HG03571 (cell line): ENCODE results near the gene RAD9A.

ENCODE experiments used
- ATAC-seq: cut with Tn5 transposase; IDR thresholded peaks from one replicate; pipeline ENCODE4 v1.9.1; 2021; ENCODE audit not compliant: unreplicated experiment

RAD9A gene

GRCh38 chr11:67356864-67357561 is 34.8 kb upstream of the RAD9A start:
- no peak for ATAC-seq

- no peak for ATAC-seq
These were observed 33.7 kb upstream of the RAD9A start for GRCh38 chr11:67357831-67358670.

GRCh38 chr11:67364169-67364568 is 27.6 kb upstream of the RAD9A start:
- no peak for ATAC-seq

- no peak for ATAC-seq
These were observed 26.7 kb upstream of the RAD9A start for GRCh38 chr11:67364783-67365722.

- no peak for ATAC-seq
These were observed 25.9 kb upstream of the RAD9A start for GRCh38 chr11:67365736-67366444.

GRCh38 chr11:67366546-67366945 is 25.2 kb upstream of the RAD9A start:
- ATAC-seq = no peak

GRCh38 chr11:67366961-67367760 is 24.6 kb upstream of the RAD9A start:
- ATAC-seq = no peak

- no peak for ATAC-seq
These were observed 24.0 kb upstream of the RAD9A start for GRCh38 chr11:67367761-67368227.

GRCh38 chr11:67368621-67369020 is 23.2 kb upstream of the RAD9A start:
- ATAC-seq = peak; percentile 42

- ATAC-seq = no peak
These were observed 22.5 kb upstream of the RAD9A start for GRCh38 chr11:67369275-67369674.

- no peak for ATAC-seq
These were observed 21.9 kb upstream of the RAD9A start for GRCh38 chr11:67369801-67370284.

GRCh38 chr11:67370351-67371076 is 21.3 kb upstream of the RAD9A start:
- no peak for ATAC-seq

- ATAC-seq = no peak
These were observed 20.4 kb upstream of the RAD9A start for GRCh38 chr11:67371189-67371910.

- ATAC-seq = no peak
These were observed 19.9 kb upstream of the RAD9A start for GRCh38 chr11:67371911-67372320.

GRCh38 chr11:67372321-67372992 is 19.3 kb upstream of the RAD9A start:
- ATAC-seq = no peak

GRCh38 chr11:67372993-67373647 is 18.7 kb upstream of the RAD9A start, which contains the start of gene CLCF1:
Gene CLCF1, minus strand, starts transcription at chr11:67373598. Its CDS starts 59 bp downstream, at chr11:67373539.
- ATAC-seq = no peak
